K562 (cell line): ENCODE measurements around the gene GNAT2. TPM values are rescaled to one million over a fixed set of nuclear protein-coding genes. Genes with fewer than 3 reads are reported as not detected.

Experiments used
- HDAC1 ChIP-seq, 2 experiments: fragments of 450-650 bp; IDR thresholded peaks; 2 replicates each; pipeline ENCODE4 v1.6.1; 2016 to 2017; ENCODE audit warnings: inconsistent platforms in 1 of 2, mild to moderate bottlenecking in 1 of 2, moderate library complexity in 1 of 2
- HDAC6 ChIP-seq: IDR thresholded peaks from 2 replicates; pipeline ENCODE4 v1.6.1; 2012; ENCODE audit warnings: low read depth, mild to moderate bottlenecking, control low read depth, inconsistent platforms, low read length, moderate library complexity
- JUN ChIP-seq, 2 experiments: sonication (generic) in 1 of 2; formaldehyde crosslinking in 1 of 2; IDR thresholded peaks; 2 replicates each; pipeline versions ENCODE4 v1.6.1 to v1.8.0; 2012 to 2022; ENCODE audit warnings: borderline replicate concordance in 2 of 2, mild to moderate bottlenecking in 2 of 2, improper control_type of control experiment in 1 of 2, low read depth in 1 of 2, low read length in 1 of 2, missing genetic modification reagents in 1 of 2
- MIER1 ChIP-seq: fragments of 450-650 bp; IDR thresholded peaks from 2 replicates; pipeline ENCODE4 v1.6.1; 2016; ENCODE audit warnings: antibody characterized with exemption, mild to moderate bottlenecking, low read depth
- POLR2G ChIP-seq: fragments of 200-400 bp; formaldehyde crosslinking; IDR thresholded peaks from 2 replicates; pipeline ENCODE4 v1.6.1; 2017; ENCODE audit warnings: low read depth, mild to moderate bottlenecking, antibody characterized with exemption, low read length, moderate library complexity
- RBFOX2 ChIP-seq: fragments of 200-400 bp; formaldehyde crosslinking; IDR thresholded peaks from 2 replicates; pipeline ENCODE4 v1.6.1; 2017; ENCODE audit warnings: low read depth, mild to moderate bottlenecking, low read length, moderate library complexity
- RBM34 ChIP-seq: fragments of 200-400 bp; formaldehyde crosslinking; IDR thresholded peaks from 2 replicates; pipeline ENCODE4 v1.6.1; 2018; ENCODE audit warnings: low read length, borderline replicate concordance; ENCODE audit not compliant: insufficient read depth
- TFAP4 ChIP-seq: sonication (generic); formaldehyde crosslinking; IDR thresholded peaks from 2 replicates; pipeline ENCODE4 v1.8.0; 2022; ENCODE audit warnings: missing genetic modification reagents, mild to moderate bottlenecking, moderate library complexity, borderline replicate concordance
- YY1 ChIP-seq, 3 experiments: IDR thresholded peaks; 2 replicates each; pipeline ENCODE4 v1.6.1; 2011; ENCODE audit warnings: low read length in 2 of 3, mild to moderate bottlenecking in 2 of 3, moderate library complexity in 2 of 3, borderline replicate concordance in 1 of 3, control low read depth in 1 of 3, low read depth in 1 of 3; ENCODE audit not compliant: insufficient read depth in 3 of 3, insufficient replicate concordance in 2 of 3, control insufficient read depth in 1 of 3, insufficient read length in 1 of 3; ENCODE audit errors: extremely low read depth in 1 of 3
- ZBTB7A ChIP-seq: IDR thresholded peaks from 2 replicates; pipeline ENCODE4 v1.6.1; 2011; ENCODE audit warnings: low read depth, mild to moderate bottlenecking, low read length, moderate library complexity, borderline replicate concordance; ENCODE audit not compliant: control insufficient read depth
- ZNF717 ChIP-seq: fragments of 250-450 bp; sonication (Bioruptor Pico); IDR thresholded peaks from 2 replicates; pipeline ENCODE4 v1.5.0; 2021
- polyA plus RNA-seq, 8 experiments: library from polyadenylated mRNA; depleted of rRNA in 4 of 8; stranded (reverse) in 5 of 8; unstranded in 3 of 8; fragments of >200 nt; fragmentation: Nextera tagmentation in 2 of 8; fragmentation: Illumina TruSeq in 1 of 8; extraction: Ambion mirVana in 2 of 8; extraction: Trizol in 1 of 8; gene quantifications; 2 replicates each; pipeline versions ENCODE4 v1.2.1 to v1.2.3, GENCODE V29; 2011 to 2014; ENCODE audit warnings: inconsistent platforms in 1 of 8, missing spikeins in 1 of 8
- total RNA-seq, 7 experiments: library from RNA; depleted of rRNA in 6 of 7; stranded (reverse); fragments of >200 nt in 6 of 7; fragmentation: Illumina TruSeq in 2 of 7; extraction: Trizol in 2 of 7; gene quantifications; 2 replicates each; pipeline versions ENCODE4 v1.2.1 to v1.2.3, GENCODE V29; 2011 to 2021; ENCODE audit warnings: low replicate concordance in 1 of 7
- TF ChIP-seq, protein P1 (sequence below): fragments of 450-650 bp; IDR thresholded peaks from 2 replicates; pipeline ENCODE4 v1.6.1; 2016
- TF ChIP-seq, protein P2 (sequence below), 2 experiments: fragments of 450-650 bp in 1 of 2; sonication (generic) in 1 of 2; formaldehyde crosslinking in 1 of 2; IDR thresholded peaks; 2 replicates each; pipeline versions ENCODE4 v1.7.1 to v1.9.0; 2016 to 2022; ENCODE audit warnings: inconsistent platforms in 1 of 2, mild to moderate bottlenecking in 1 of 2, missing genetic modification reagents in 1 of 2

GNAT2 gene
- total and polyA plus RNA-seq, 9 of the 15 experiments (the other 6 are each of a cell fraction or from before 2014, with no cell fraction given): 0.06 to 0.52 (median 0.24) TPM; not detected in 1

DNA sequence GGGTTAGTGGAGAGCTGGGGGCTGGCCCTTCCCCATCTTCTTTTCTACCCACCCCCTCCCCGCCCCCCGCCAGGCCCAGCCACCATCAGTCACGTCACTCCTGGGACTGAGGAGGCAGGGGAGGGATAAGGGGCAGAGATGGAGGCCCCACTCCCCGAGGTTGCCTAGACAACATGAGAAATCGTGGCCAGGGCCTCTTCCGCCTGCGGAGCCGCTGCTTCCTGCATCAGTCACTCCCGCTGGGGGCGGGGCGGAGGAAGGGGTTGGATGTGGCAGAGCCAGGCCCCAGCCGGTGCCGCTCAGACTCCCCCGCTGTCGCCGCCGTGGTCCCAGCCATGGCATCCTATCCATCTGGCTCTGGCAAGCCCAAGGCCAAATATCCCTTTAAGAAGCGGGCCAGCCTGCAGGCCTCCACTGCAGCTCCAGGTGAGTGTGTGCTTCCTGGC is 1.4 kb upstream of the GNAT2 start (continued):
- TF ChIP-seq JUN (IDR thresholded peaks at IDR 0.05; ENCODE audit: borderline replicate concordance, low read depth, low read length): no peak
- TF ChIP-seq JUN (CRISPR knock-in tag; IDR thresholded peaks at IDR 0.05; ENCODE audit: borderline replicate concordance): no peak
- TF ChIP-seq YY1 (IDR thresholded peaks at IDR 0.05; ENCODE audit: borderline replicate concordance in 1 of 3, control insufficient read depth in 1 of 3, extremely low read depth in 1 of 3, insufficient read depth in 3 of 3, insufficient read length in 1 of 3, insufficient replicate concordance in 2 of 3, low read depth in 1 of 3, low read length in 2 of 3): peak in 2 of 3 experiments; percentile 17 to 62
- TF ChIP-seq TFAP4: peak; percentile 45; the same call in 1 of the 2 replicates
- no peak for TF ChIP-seq ZNF717 (CRISPR knock-in tag)
- TF ChIP-seq RBFOX2: peak; percentile 67
- TF ChIP-seq, protein P1, sequence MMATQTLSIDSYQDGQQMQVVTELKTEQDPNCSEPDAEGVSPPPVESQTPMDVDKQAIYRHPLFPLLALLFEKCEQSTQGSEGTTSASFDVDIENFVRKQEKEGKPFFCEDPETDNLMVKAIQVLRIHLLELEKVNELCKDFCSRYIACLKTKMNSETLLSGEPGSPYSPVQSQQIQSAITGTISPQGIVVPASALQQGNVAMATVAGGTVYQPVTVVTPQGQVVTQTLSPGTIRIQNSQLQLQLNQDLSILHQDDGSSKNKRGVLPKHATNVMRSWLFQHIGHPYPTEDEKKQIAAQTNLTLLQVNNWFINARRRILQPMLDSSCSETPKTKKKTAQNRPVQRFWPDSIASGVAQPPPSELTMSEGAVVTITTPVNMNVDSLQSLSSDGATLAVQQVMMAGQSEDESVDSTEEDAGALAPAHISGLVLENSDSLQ: peak; percentile 82
- TF ChIP-seq, protein P2, sequence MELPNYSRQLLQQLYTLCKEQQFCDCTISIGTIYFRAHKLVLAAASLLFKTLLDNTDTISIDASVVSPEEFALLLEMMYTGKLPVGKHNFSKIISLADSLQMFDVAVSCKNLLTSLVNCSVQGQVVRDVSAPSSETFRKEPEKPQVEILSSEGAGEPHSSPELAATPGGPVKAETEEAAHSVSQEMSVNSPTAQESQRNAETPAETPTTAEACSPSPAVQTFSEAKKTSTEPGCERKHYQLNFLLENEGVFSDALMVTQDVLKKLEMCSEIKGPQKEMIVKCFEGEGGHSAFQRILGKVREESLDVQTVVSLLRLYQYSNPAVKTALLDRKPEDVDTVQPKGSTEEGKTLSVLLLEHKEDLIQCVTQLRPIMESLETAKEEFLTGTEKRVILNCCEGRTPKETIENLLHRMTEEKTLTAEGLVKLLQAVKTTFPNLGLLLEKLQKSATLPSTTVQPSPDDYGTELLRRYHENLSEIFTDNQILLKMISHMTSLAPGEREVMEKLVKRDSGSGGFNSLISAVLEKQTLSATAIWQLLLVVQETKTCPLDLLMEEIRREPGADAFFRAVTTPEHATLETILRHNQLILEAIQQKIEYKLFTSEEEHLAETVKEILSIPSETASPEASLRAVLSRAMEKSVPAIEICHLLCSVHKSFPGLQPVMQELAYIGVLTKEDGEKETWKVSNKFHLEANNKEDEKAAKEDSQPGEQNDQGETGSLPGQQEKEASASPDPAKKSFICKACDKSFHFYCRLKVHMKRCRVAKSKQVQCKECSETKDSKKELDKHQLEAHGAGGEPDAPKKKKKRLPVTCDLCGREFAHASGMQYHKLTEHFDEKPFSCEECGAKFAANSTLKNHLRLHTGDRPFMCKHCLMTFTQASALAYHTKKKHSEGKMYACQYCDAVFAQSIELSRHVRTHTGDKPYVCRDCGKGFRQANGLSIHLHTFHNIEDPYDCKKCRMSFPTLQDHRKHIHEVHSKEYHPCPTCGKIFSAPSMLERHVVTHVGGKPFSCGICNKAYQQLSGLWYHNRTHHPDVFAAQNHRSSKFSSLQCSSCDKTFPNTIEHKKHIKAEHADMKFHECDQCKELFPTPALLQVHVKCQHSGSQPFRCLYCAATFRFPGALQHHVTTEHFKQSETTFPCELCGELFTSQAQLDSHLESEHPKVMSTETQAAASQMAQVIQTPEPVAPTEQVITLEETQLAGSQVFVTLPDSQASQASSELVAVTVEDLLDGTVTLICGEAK (IDR thresholded peaks at IDR 0.05): peak; percentile 64; the same call in 1 of the 2 replicates
- TF ChIP-seq, protein P2 (CRISPR knock-in tag; IDR thresholded peaks at IDR 0.05): no peak
- no peak for TF ChIP-seq RBM34
- TF ChIP-seq ZBTB7A: peak; percentile 40; the same call in 1 of the 2 replicates
- TF ChIP-seq MIER1: no peak
- peak; percentile 67 for TF ChIP-seq POLR2G
- TF ChIP-seq HDAC1 (IDR thresholded peaks at IDR 0.05): peak in 1 of 2 experiments; percentile 43; a peak in 1 of 4 replicates
- no peak for TF ChIP-seq HDAC6
